ENCODE results near the gene SPOCK1.

SPOCK1 gene

GRCh38 chr5:137176126-137176525 lies 323.0 kb downstream of the SPOCK1 start:
- intact Hi-C loops (cut with DNase I): no loop called here
- DNase-seq: no peak

GRCh38 chr5:137174196-137174595 lies 324.9 kb downstream of the SPOCK1 start:
- intact Hi-C loops (cut with DNase I): no loop called here
- no peak for DNase-seq

GRCh38 chr5:137172258-137172657 lies 326.9 kb downstream of the SPOCK1 start:
- no peak for DNase-seq
- intact Hi-C loops (cut with DNase I): no loop called here

- intact Hi-C loops (cut with DNase I): no loop called here
- no peak for DNase-seq
Measured at GRCh38 chr5:137167187-137167586, 331.9 kb downstream of the SPOCK1 start.

DNA sequence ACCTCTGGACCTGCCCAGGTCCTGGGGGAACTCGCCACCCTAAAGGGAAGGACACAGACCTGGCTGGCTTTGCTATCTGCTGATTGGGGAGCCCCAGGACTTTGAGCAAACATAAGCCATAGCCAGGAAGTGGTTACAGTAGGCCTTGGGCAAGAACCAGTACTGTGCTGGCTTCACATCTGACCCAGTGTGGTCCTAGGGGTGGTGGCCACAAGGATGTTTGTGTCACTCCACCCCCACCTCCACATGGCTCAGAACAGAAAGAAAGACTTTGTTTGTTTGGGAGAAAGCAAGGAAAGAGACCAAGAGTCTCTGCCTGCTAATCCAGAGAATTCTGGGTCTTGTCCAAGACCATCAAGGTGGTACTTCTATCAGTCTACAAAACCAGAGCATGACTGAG lies 334.2 kb downstream of the SPOCK1 start:
- no peak for DNase-seq
- intact Hi-C loops (cut with DNase I): no loop called here

GRCh38 chr5:137164536-137164935 lies 334.6 kb downstream of the SPOCK1 start:
- intact Hi-C loops (cut with DNase I): no loop called here

GRCh38 chr5:137158691-137159090 lies 340.4 kb downstream of the SPOCK1 start:
- DNase-seq: no peak
- intact Hi-C loops (cut with DNase I): no loop called here

More at GRCh38 chr5:137164536-137164935, 334.6 kb downstream of the SPOCK1 start:
- DNase-seq: no peak

- intact Hi-C loops (cut with DNase I): no loop called here
- no peak for DNase-seq
Measured at GRCh38 chr5:137156180-137156579, 342.9 kb downstream of the SPOCK1 start.

DNA sequence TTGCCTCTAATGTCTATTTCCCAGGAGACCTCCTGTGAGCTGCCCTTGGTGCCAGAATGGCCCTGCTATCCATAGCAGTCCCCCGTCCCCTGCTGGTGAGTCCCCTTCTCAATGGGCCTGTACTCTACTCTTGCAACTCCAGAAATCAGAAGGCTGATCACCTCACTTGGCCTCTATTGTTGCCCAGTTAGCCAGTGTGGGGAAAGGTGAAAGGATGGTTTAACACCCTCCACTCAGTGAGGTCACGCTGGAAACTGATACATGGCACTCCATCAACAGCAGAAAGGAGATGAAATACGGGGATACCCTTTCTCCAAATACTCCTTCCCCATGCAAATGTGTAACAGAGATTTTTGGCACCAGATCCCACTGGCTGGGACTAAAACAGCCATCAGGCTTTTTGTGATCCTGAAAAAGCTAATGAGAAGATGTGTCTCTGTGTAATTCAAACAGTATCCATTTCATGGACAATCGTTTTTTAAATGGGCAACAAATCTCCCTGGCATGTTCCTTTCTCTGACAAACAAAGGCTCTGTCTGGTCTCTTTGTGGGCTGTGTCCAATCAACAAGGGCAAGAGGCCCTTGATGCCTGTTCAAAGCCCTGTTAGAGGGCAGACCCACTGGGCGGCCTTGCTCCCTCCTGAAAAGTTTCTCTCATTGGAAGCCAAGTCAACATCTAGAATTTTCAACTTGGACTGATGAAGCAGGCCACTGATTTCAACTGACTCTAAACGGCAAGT lies 343.7 kb downstream of the SPOCK1 start:
- peak in 12 of 42 donors; percentile 14 to 59 (median 36) for DNase-seq

DNA sequence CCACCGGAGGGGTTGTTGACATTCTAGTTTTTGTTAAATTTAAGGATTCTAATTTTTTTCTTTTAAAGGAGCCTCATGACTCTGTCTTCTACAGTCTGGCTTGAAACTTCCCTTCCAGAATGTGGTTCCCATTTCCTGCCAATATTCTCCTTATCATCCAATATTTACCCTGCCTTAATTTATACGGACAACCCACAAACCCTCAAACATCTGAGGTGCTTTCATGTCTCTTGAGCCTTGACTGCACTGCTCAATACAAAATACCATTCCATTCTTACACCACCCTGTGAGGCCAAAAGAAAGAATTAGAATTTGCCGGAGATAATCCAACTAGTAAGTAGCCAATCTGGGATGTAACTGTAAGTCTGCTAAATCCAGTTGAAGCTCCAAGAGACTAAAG lies 346.5 kb downstream of the SPOCK1 start:
- DNase-seq: no peak
- intact Hi-C loops (cut with DNase I): no loop called here

More for the DNA sequence above, 343.7 kb downstream of the SPOCK1 start:
- intact Hi-C loops (cut with DNase I): no loop called here

- intact Hi-C loops (cut with DNase I): no loop called here
- no peak for DNase-seq
Measured at GRCh38 chr5:137148655-137149054, 350.5 kb downstream of the SPOCK1 start.

DNA sequence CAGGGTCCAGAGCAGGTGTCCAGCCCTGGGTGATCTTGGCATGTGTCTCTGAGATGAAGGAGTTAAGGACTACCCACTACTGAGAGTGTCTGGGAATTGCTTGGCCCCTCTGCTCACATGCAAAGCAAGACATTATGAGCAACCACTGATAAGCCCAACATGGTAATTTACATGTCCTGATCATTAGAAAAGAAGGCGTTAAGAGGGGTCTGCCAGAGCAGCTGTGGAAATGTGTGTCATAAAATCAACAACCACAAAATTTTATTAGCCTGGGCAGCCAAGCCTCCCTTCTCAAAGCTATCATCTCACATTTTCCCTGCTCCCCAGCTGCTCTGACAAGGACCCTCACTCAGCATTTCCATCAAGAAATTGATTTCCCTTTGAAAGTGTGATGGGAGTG lies 351.0 kb downstream of the SPOCK1 start:
- intact Hi-C loops (cut with DNase I): no loop called here
- no peak for DNase-seq

DNA sequence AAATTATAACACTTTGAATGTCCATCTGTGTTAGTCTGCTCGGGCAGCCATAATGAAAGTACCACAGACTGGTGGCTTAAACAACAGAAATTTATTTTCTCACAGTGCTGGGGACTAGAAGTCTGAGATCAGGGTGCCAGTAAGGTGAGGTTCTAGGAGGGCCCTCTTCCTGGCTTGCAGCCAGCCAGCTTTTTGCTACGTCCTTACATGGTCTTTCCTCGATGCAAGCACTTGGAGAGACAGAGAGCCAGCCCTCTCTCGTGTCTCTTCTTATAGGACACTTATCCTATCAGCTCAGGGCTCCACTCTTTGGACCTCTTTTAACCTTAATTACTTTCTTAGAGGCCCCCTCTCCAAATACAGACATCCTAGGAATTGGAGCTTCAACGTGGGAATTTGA lies 351.8 kb downstream of the SPOCK1 start:
- intact Hi-C loops (cut with DNase I): no loop called here
- DNase-seq: peak in 1 of 42 donors; percentile 26

GRCh38 chr5:137146402-137146890 lies 352.7 kb downstream of the SPOCK1 start:
- intact Hi-C loops (cut with DNase I): no loop called here
- DNase-seq: peak; percentile 16 to 91 (median 67)

GRCh38 chr5:137145721-137146120 lies 353.4 kb downstream of the SPOCK1 start:
- intact Hi-C loops (cut with DNase I): no loop called here
- no peak for DNase-seq

DNA sequence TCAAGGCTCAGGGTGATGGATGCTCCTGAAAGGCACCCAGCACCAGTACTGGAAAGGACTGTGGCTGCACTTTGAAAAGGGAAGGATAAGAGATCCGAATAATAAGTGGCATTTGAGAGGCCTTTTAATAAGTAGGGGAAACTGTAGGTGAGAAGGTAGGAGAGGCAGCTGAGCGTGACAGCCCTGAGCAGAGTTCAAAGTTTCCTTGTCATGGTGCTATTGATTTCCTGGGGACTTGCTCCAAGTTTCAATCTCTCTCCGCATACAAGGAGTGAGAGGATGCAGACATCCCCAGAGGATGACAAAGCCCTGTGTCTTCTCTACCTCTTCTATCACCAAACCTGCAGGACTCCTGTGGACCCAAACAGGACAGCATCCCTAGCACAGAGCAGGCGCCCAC lies 354.5 kb downstream of the SPOCK1 start:
- intact Hi-C loops (cut with DNase I): no loop called here
- no peak for DNase-seq

GRCh38 chr5:137142764-137143605 lies 356.1 kb downstream of the SPOCK1 start:
- peak in 5 of 42 donors; percentile 15 to 55 (median 20) for DNase-seq
- intact Hi-C loops (cut with DNase I): no loop called here

DNA sequence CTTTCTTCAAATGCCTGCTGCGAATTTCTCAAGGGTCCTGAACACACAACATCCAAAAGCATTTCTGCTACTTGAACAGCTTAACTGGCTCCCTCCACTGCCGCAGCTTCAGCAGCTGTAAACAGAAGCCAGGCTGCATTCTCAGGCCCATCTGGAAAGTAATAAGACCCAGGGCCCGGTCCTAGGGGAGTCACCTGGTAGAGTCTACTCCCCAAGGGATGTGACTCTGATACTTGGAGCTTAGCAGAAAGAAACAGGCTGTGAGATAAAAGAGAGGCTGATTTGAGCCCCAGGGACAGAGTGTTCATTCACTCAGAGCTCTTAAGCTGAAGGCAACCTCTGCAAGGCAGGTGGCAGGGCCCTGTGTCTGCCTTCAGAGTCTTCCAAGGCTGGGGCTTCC lies 356.8 kb downstream of the SPOCK1 start:
- intact Hi-C loops (cut with DNase I): no loop called here
- no peak for DNase-seq

GRCh38 chr5:137141779-137142178 lies 357.3 kb downstream of the SPOCK1 start:
- no peak for DNase-seq
- intact Hi-C loops (cut with DNase I): no loop called here

GRCh38 chr5:137136991-137137632 lies 362.0 kb downstream of the SPOCK1 start:
- intact Hi-C loops (cut with DNase I): no loop called here
- DNase-seq: no peak

Data from head of caudate nucleus (tissue), 42 donors.